Left kidney (tissue), 2 donors: ENCODE measurements around the gene GPR148. TPM values are rescaled to one million over a fixed set of nuclear protein-coding genes. Genes with fewer than 3 reads are reported as not detected.

ENCODE experiments used
- DNase-seq: peaks from one replicate; pipeline ENCODE4 v3.0.0-alpha.2; 2013
- polyA plus RNA-seq: library from polyadenylated mRNA; unstranded; fragments of 120-200 nt; gene quantifications from one replicate; pipeline ENCODE4 v1.2.1, GENCODE V29; 2013; ENCODE audit not compliant: insufficient read length

Gene GPR148
- polyA plus RNA-seq, 1 donor, result not detected

DNA sequence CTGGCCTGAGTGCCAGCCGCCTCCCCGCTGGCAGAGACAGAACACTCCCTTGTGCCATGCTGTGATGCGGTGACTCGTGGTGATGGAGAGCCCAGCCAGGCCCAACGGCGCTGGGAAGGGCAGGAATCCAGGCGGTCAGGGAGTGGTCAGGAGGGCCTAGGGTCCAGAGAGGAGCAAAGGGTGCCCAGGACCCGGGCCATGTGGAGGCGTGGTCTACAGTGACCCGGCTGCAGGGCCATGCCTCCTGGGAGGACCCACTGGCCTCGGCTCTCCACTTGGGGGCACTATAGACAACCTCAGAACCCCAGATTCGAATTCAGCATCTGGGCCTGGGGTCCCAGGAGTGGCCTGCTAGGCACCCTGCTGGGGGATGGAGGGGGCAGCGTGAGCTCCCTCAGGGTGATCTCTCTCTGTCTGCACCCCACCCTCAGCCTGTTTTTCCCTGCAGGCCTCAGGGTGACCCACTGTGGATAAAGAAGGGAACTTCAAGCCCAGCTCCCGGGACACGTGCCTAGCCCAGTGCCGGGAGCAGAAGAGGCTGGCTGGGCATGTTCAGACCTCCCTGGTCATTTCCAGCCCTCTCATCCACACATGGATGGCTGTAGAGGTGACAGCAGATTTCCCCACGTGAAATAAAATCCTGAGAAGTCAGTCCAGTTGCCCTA is 39.5 kb downstream of the GPR148 start:
- no peak for DNase-seq

DNA sequence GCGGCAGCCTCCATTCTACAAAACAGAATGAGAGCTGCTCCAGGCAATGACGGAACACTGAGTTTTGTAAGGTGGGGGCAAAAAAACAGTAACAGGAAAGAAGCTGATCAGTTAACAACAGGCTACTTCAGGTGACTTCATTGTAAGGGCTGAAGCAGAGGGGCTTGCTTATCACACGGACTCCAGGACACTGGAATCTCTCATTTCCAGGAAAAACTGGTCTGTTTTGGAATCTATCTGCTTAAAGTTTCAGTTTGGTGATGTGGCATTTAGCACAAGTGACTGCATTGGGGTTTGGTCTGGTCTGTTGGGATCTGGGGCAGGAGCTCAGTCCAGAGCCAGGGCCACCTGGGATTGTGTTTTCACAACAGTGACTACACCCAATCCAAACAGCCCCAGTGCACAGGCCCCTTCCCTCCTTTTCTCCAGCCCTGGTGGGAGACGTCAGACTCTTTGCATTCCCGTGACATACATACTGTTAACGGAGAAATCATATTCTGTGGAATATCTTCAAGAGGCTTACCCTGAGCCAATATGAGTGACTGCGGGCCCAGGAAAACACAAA is 40.6 kb downstream of the GPR148 start:
- DNase-seq, result no peak

GRCh38 chr2:130776550-130776949 is 47.7 kb downstream of the GPR148 start:
- DNase-seq, result no peak

- DNase-seq, result no peak
These were observed 49.9 kb downstream of the GPR148 start for GRCh38 chr2:130778781-130779180.

Other genes with a start within 250 kb of the GPR148 start
- gene POTEI, start 219.7 kb upstream of the GPR148 start, polyA plus RNA-seq, result 0.08 TPM
- gene CFC1B, start 207.8 kb upstream of the GPR148 start, polyA plus RNA-seq, result not detected
- gene CFC1, start 129.5 kb upstream of the GPR148 start, polyA plus RNA-seq, result not detected
- not detected for gene POTEJ, start 117.6 kb upstream of the GPR148 start, polyA plus RNA-seq
- gene AMER3, start 26.5 kb downstream of the GPR148 start, polyA plus RNA-seq, result 0.03 TPM
- gene ARHGEF4, start 107.8 kb downstream of the GPR148 start, polyA plus RNA-seq, result 6.6 TPM